Right cardiac atrium (tissue), 5 donors: Measurements from ENCODE around the gene ZNF75A. TPM values are rescaled to one million over a fixed set of nuclear protein-coding genes. Genes with fewer than 3 reads are reported as not detected.

Experiments
- polyA plus RNA-seq: library from polyadenylated mRNA; stranded (reverse); fragments of 200-250 nt; gene quantifications from one replicate; pipeline ENCODE4 v1.2.3, GENCODE V29; 2013
- total RNA-seq, 4 donors: library from RNA; stranded (reverse); fragmentation: NEBNext Ultra II Directional; extraction: Animal tissue kit (Norgen Biotek cat#: 25700); gene quantifications; one replicate each; pipeline ENCODE4 v1.2.1, GENCODE V29; 2021
- donor health status: healthy with polysubstance abuse.
- donor health status: DM: no; HTN: yes; CAD: no.
- donor health status: DM: no; HTN: no; CAD: no.
- donor health status: DM: no; HTN: yes; CAD: no; lungs with severe emphysema.
- donor health status: DM: yes; HTN: yes; CAD: no.

Gene ZNF75A
- total and polyA plus RNA-seq, 5 donors: 16.0 to 23.0 (median 20.9) TPM

Other genes starting within 250 kb of the ZNF75A start
- gene IL32, start 239.9 kb upstream of the ZNF75A start, total RNA-seq: 10 to 100 TPM; 27.5 to 55.0 (median 37.8) TPM
- gene IL32, start 239.9 kb upstream of the ZNF75A start, polyA plus RNA-seq: 62.8 TPM
- gene ZSCAN10, start 206.2 kb upstream of the ZNF75A start, total RNA-seq: not detected
- not detected for gene ZSCAN10, start 206.2 kb upstream of the ZNF75A start, polyA plus RNA-seq
- 10 to 100 TPM in 1 of 4 donors, 1 to 10 TPM in 3; 6.4 to 10.1 (median 9.2) TPM for gene ZNF205, start 192.9 kb upstream of the ZNF75A start, total RNA-seq
- 10.9 TPM for gene ZNF205, start 192.9 kb upstream of the ZNF75A start, polyA plus RNA-seq
- gene ZNF213, start 170.5 kb upstream of the ZNF75A start, total RNA-seq: 1 to 10 TPM; 6.2 to 8.7 (median 7.6) TPM
- 7.2 TPM for gene ZNF213, start 170.5 kb upstream of the ZNF75A start, polyA plus RNA-seq
- gene OR1F1, start 117.3 kb upstream of the ZNF75A start, total RNA-seq: not detected
- not detected for gene OR1F1, start 117.3 kb upstream of the ZNF75A start, polyA plus RNA-seq
- 1 to 10 TPM; 4.9 to 7.9 (median 6.1) TPM for gene ZNF200, start 70.3 kb upstream of the ZNF75A start, total RNA-seq
- 2.9 TPM for gene ZNF200, start 70.3 kb upstream of the ZNF75A start, polyA plus RNA-seq
- gene MEFV, start 48.9 kb upstream of the ZNF75A start, total RNA-seq: 1 to 10 TPM in 3 of 4 donors, under 1 TPM in 1; 0.91 to 1.6 (median 1.6) TPM
- gene MEFV, start 48.9 kb upstream of the ZNF75A start, polyA plus RNA-seq: 0.32 TPM
- gene ZNF263, start 22.0 kb upstream of the ZNF75A start, total RNA-seq: 10 to 100 TPM; 10.5 to 17.8 (median 12.0) TPM
- 8.3 TPM for gene ZNF263, start 22.0 kb upstream of the ZNF75A start, polyA plus RNA-seq
- 1 to 10 TPM; 5.1 to 8.7 (median 6.4) TPM for gene TIGD7, start 67 bp upstream of the ZNF75A start, total RNA-seq
- gene TIGD7, start 67 bp upstream of the ZNF75A start, polyA plus RNA-seq: 3.5 TPM
- gene OR2C1, start 50.4 kb downstream of the ZNF75A start, total RNA-seq: under 1 TPM in 1 of 4 donors, not detected in 3; 0.21 TPM
- not detected for gene OR2C1, start 50.4 kb downstream of the ZNF75A start, polyA plus RNA-seq
- gene ZSCAN32, start 95.5 kb downstream of the ZNF75A start, total RNA-seq: 1 to 10 TPM; 5.9 to 9.0 (median 7.6) TPM
- 5.1 TPM for gene ZSCAN32, start 95.5 kb downstream of the ZNF75A start, polyA plus RNA-seq
- 10 to 100 TPM in 3 of 4 donors, 1 to 10 TPM in 1; 8.9 to 13.5 (median 11.8) TPM for gene ZNF174, start 95.7 kb downstream of the ZNF75A start, total RNA-seq
- 11.1 TPM for gene ZNF174, start 95.7 kb downstream of the ZNF75A start, polyA plus RNA-seq
- 1 to 10 TPM; 2.0 to 3.5 (median 2.2) TPM for gene ZNF597, start 138.0 kb downstream of the ZNF75A start, total RNA-seq
- 0.88 TPM for gene ZNF597, start 138.0 kb downstream of the ZNF75A start, polyA plus RNA-seq
- 10 to 100 TPM; 40.7 to 51.5 (median 46.0) TPM for gene NAA60, start 138.2 kb downstream of the ZNF75A start, total RNA-seq
- 50.9 TPM for gene NAA60, start 138.2 kb downstream of the ZNF75A start, polyA plus RNA-seq
- not detected for gene C16orf90, start 190.0 kb downstream of the ZNF75A start, total RNA-seq
- gene C16orf90, start 190.0 kb downstream of the ZNF75A start, polyA plus RNA-seq: not detected
- gene CLUAP1, start 195.5 kb downstream of the ZNF75A start, total RNA-seq: 10 to 100 TPM; 16.8 to 22.2 (median 18.6) TPM
- gene CLUAP1, start 195.5 kb downstream of the ZNF75A start, polyA plus RNA-seq: 8.5 TPM